ENCODE measurements around the gene SLC30A9.

SLC30A9 gene

DNA sequence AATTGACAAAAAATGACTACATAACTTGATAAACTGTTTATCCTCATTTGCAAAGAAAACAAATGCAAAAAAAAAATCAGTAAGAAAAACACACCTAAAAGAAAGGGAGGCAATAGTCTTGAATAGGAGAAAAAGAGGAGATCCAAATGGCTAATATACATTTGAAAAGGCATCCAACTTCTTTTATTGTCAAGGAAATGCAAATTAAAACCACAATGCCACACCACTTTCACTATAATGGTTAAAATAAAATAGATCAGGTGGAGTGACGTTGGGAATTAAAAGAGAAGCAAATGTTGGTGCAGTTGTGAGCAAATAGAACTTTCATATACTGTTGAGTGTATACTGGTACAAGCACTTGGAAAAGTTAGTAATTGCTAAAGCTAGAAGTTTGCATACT, 5.2 kb upstream of the SLC30A9 start:
- Histone ChIP-seq H3K4me1 (ENCODE audit: control insufficient read depth, insufficient read depth, low read length) (no peaks in the 10 kb centered on the region), H3K9me3 (ENCODE audit: control insufficient read depth, insufficient read depth, low read depth, low read length) (no peaks in the 10 kb centered on the region), H3K36me3 (ENCODE audit: control insufficient read depth in 2 of 2, insufficient read depth in 1 of 2, low read length in 2 of 2) (no peaks in the 10 kb centered on the region), H3K4me3 (ENCODE audit: low read depth, low read length) (no peak overlapping the region), H3K27ac (ENCODE audit: extremely low read depth, low read depth, low read length) (no peak overlapping the region)
- TF ChIP-seq ZNF221 (tag by site-specific recombination; IDR thresholded peaks at IDR 0.05; ENCODE audit: borderline replicate concordance) (no peak), ZNF610 (tag by site-specific recombination; IDR thresholded peaks at IDR 0.05; ENCODE audit: borderline replicate concordance) (no peak), ZNF324 (tag by site-specific recombination; IDR thresholded peaks at IDR 0.05) (no peak), TCF7L2 (IDR thresholded peaks at IDR 0.05; ENCODE audit: borderline replicate concordance, low read depth, low read length) (no peak), ZNF433 (tag by site-specific recombination; IDR thresholded peaks at IDR 0.05; ENCODE audit: low read depth) (no peak)
- TF ChIP-seq, protein P1, sequence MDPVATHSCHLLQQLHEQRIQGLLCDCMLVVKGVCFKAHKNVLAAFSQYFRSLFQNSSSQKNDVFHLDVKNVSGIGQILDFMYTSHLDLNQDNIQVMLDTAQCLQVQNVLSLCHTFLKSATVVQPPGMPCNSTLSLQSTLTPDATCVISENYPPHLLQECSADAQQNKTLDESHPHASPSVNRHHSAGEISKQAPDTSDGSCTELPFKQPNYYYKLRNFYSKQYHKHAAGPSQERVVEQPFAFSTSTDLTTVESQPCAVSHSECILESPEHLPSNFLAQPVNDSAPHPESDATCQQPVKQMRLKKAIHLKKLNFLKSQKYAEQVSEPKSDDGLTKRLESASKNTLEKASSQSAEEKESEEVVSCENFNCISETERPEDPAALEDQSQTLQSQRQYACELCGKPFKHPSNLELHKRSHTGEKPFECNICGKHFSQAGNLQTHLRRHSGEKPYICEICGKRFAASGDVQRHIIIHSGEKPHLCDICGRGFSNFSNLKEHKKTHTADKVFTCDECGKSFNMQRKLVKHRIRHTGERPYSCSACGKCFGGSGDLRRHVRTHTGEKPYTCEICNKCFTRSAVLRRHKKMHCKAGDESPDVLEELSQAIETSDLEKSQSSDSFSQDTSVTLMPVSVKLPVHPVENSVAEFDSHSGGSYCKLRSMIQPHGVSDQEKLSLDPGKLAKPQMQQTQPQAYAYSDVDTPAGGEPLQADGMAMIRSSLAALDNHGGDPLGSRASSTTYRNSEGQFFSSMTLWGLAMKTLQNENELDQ (tag by site-specific recombination; IDR thresholded peaks at IDR 0.05; ENCODE audit: low read depth), result no peak
- TF ChIP-seq, protein P2, sequence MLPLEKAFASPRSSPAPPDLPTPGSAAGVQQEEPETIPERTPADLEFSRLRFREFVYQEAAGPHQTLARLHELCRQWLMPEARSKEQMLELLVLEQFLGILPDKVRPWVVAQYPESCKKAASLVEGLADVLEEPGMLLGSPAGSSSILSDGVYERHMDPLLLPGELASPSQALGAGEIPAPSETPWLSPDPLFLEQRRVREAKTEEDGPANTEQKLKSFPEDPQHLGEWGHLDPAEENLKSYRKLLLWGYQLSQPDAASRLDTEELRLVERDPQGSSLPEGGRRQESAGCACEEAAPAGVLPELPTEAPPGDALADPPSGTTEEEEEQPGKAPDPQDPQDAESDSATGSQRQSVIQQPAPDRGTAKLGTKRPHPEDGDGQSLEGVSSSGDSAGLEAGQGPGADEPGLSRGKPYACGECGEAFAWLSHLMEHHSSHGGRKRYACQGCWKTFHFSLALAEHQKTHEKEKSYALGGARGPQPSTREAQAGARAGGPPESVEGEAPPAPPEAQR (tag by site-specific recombination; IDR thresholded peaks at IDR 0.05), result no peak
- POLR2A ChIA-PET, result no interaction called here
- CTCF ChIA-PET, result no interaction called here

GRCh38 chr4:41989994-41990364, 351 bp upstream of the SLC30A9 start:
- TF ChIP-seq ZBTB17 (tag by site-specific recombination; IDR thresholded peaks at IDR 0.05) (no peak), ZNF843 (tag by site-specific recombination; IDR thresholded peaks at IDR 0.05) (no peak), ZNF121 (tag by site-specific recombination; IDR thresholded peaks at IDR 0.05) (no peak), ZSCAN16 (tag by site-specific recombination; IDR thresholded peaks at IDR 0.05) (peak; percentile 92), ZBTB48 (tag by site-specific recombination; IDR thresholded peaks at IDR 0.05) (no peak), ZBTB1 (tag by site-specific recombination; IDR thresholded peaks at IDR 0.05) (no peak), ZNF544 (tag by site-specific recombination; IDR thresholded peaks at IDR 0.05) (no peak), ZNF335 (tag by site-specific recombination; conservative IDR thresholded peaks at IDR 0.05) (peak; percentile 79), ZFP37 (tag by site-specific recombination; IDR thresholded peaks at IDR 0.05) (no peak), ZNF132 (tag by site-specific recombination; IDR thresholded peaks at IDR 0.05; ENCODE audit: borderline replicate concordance) (no peak), ZBTB21 (tag by site-specific recombination; IDR thresholded peaks at IDR 0.05) (no peak), ZNF48 (tag by site-specific recombination; IDR thresholded peaks at IDR 0.05) (no peak), ZNF416 (tag by site-specific recombination; IDR thresholded peaks at IDR 0.05) (no peak), ZNF610 (tag by site-specific recombination; IDR thresholded peaks at IDR 0.05; ENCODE audit: borderline replicate concordance) (no peak), ZNF660 (tag by site-specific recombination; IDR thresholded peaks at IDR 0.05) (0 out of 2 replicates have a peak, but pooled peaks have one; percentile 6), PRDM10 (tag by site-specific recombination; IDR thresholded peaks at IDR 0.05) (0 out of 2 replicates have a peak, but pooled peaks have one; percentile 19)
- TF ChIP-seq, protein P3, sequence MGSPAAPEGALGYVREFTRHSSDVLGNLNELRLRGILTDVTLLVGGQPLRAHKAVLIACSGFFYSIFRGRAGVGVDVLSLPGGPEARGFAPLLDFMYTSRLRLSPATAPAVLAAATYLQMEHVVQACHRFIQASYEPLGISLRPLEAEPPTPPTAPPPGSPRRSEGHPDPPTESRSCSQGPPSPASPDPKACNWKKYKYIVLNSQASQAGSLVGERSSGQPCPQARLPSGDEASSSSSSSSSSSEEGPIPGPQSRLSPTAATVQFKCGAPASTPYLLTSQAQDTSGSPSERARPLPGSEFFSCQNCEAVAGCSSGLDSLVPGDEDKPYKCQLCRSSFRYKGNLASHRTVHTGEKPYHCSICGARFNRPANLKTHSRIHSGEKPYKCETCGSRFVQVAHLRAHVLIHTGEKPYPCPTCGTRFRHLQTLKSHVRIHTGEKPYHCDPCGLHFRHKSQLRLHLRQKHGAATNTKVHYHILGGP (tag by site-specific recombination; IDR thresholded peaks at IDR 0.05), result no peak
- TF ChIP-seq, protein P4, sequence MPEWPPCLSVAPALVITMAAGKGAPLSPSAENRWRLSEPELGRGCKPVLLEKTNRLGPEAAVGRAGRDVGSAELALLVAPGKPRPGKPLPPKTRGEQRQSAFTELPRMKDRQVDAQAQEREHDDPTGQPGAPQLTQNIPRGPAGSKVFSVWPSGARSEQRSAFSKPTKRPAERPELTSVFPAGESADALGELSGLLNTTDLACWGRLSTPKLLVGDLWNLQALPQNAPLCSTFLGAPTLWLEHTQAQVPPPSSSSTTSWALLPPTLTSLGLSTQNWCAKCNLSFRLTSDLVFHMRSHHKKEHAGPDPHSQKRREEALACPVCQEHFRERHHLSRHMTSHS (tag by site-specific recombination; IDR thresholded peaks at IDR 0.05), result no peak
- H3K4me3 ChIP-seq (ENCODE audit: low read depth, low read length), result peak overlapping the region; percentile 81
- ChIA-PET CTCF (interaction anchor here (0.6 to 1.4 kb wide), 4 partner anchors 29 to 148 kb away, joined by 3 to 4 read pairs (median 4); no protein-coding TSS in a partner anchor), POLR2A (interaction anchor here (1.0 to 1.8 kb wide), 5 partner anchors 11 to 733 kb away, joined by 3 to 9 read pairs (median 3); partner anchors contain the start of genes TMEM33 and UCHL1)
- H3K36me3 ChIP-seq (ENCODE audit: control insufficient read depth in 2 of 2, insufficient read depth in 1 of 2, low read length in 2 of 2), result no peaks in the 10 kb centered on the region
- H3K4me1 ChIP-seq (ENCODE audit: control insufficient read depth, insufficient read depth, low read length), result no peaks in the 10 kb centered on the region
- H3K9me3 ChIP-seq (ENCODE audit: control insufficient read depth, insufficient read depth, low read depth, low read length), result no peaks in the 10 kb centered on the region
- 0 out of 2 replicates have a peak overlapping the region, but pooled peaks have one; percentile 57 for H3K27ac ChIP-seq (ENCODE audit: extremely low read depth, low read depth, low read length)

Measured in HEK293 (cell line).